Tibial artery (tissue), 4 donors: ENCODE results near the gene HHATL.
A peak's percentile ranks its signal among the peaks of the same experiment; 100 is the strongest.

ENCODE experiments used
- DNase-seq, 2 donors: peaks; one replicate each; pipeline ENCODE4 v3.0.0-alpha.2; 2019
- H3K27ac ChIP-seq, 2 donors: fragments of 200-600 bp; sonication (generic) in 1 of 2; 1 replicate in 1 of 2; 2 replicates in 1 of 2; pipeline ENCODE4 v1.5.1; 2018 to 2019; ENCODE audit warnings: mild to moderate bottlenecking in 1 of 2
- H3K27me3 ChIP-seq, 2 donors: fragments of 200-600 bp; sonication (generic) in 1 of 2; one replicate each; pipeline versions ENCODE4 v1.5.1 to v1.6.0; 2016 to 2019
- H3K36me3 ChIP-seq, 3 donors: fragments of 200-600 bp; sonication (generic) in 2 of 3; one replicate each; pipeline ENCODE4 v1.5.1; 2016 to 2019; ENCODE audit warnings: mild to moderate bottlenecking in 2 of 3
- H3K4me1 ChIP-seq, 4 donors: fragments of 200-600 bp; sonication (generic) in 2 of 4; 1 replicate in 3 of 4; 2 replicates in 1 of 4; pipeline ENCODE4 v1.5.1; 2016 to 2019
- H3K4me3 ChIP-seq, 2 donors: fragments of 200-600 bp; sonication (generic) in 1 of 2; 1 replicate in 1 of 2; 2 replicates in 1 of 2; pipeline ENCODE4 v1.5.1; 2018 to 2019; ENCODE audit warnings: mild to moderate bottlenecking in 2 of 2
- H3K9me3 ChIP-seq, 3 donors: fragments of 200-600 bp; sonication (generic) in 1 of 3; one replicate each; pipeline ENCODE4 v1.5.1; 2016 to 2019
- intact Hi-C: fragments of 100-400 bp; cut with DNase I; formaldehyde crosslinking; loops from one replicate; pipeline ENCODE4 v1.15.0; 2023; ENCODE audit warnings: low total_unique reads
- TF ChIP-seq, protein P1 (sequence below), 2 experiments: fragments of 200-600 bp in 1 of 2; fragments of 450-650 bp in 1 of 2; IDR thresholded peaks; one replicate each; pipeline ENCODE4 v1.5.1; 2017 to 2019; ENCODE audit warnings: antibody characterized with exemption in 2 of 2, mild to moderate bottlenecking in 1 of 2, moderate library complexity in 1 of 2

The HHATL gene

DNA sequence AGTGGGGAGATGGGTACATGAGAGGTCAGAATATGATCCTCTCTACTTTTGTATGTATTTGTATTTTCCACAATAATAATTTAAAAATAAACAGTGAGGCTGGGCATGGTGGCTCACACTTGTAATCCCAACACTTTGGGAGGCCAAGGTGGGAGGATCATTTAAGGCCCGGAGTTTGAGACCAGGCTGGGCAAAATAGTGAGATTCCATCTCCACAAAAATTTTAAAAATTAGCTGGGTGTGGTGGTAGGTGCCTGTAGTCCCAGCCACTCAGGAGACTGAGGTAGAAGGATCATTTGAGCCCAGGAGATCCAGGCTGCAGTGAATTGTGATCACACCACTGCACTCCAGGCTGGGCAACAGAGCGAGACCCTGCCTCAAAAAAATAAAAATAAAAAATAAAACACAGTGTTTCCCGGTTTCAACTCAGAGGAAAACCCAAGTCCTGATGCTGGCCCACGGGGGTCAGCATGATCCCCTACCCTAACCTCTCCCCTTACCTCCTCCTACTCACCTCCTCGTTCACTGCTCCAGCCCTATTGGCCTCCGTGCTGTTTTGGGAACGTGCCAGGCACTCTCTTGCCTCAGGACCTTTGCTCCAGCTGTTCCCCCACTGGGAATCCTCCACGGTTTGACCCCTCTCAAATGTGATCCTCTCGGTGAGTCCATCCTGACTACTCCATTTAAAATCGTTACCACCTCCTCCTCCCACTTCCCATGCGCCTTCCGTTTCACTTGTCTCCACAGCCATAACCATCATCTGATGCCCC is 20.1 kb downstream of the HHATL start:
- H3K9me3 ChIP-seq: no peaks in the 10 kb centered on the region
- intact Hi-C loops: no loop called here
- peak in 1 of 2 donors; percentile 59 for DNase-seq
- no peak overlapping the region for H3K4me3 ChIP-seq
- H3K4me1 ChIP-seq: peaks cover 0 to 34% (median 31%) of the 10 kb centered on the region in 4 donors
- peak overlapping the region; percentile 83 to 86 for H3K27ac ChIP-seq
- H3K36me3 ChIP-seq: no peaks in the 10 kb centered on the region
- peaks cover 0 to 3% of the 10 kb centered on the region in 2 donors for H3K27me3 ChIP-seq
- TF ChIP-seq, protein P1, sequence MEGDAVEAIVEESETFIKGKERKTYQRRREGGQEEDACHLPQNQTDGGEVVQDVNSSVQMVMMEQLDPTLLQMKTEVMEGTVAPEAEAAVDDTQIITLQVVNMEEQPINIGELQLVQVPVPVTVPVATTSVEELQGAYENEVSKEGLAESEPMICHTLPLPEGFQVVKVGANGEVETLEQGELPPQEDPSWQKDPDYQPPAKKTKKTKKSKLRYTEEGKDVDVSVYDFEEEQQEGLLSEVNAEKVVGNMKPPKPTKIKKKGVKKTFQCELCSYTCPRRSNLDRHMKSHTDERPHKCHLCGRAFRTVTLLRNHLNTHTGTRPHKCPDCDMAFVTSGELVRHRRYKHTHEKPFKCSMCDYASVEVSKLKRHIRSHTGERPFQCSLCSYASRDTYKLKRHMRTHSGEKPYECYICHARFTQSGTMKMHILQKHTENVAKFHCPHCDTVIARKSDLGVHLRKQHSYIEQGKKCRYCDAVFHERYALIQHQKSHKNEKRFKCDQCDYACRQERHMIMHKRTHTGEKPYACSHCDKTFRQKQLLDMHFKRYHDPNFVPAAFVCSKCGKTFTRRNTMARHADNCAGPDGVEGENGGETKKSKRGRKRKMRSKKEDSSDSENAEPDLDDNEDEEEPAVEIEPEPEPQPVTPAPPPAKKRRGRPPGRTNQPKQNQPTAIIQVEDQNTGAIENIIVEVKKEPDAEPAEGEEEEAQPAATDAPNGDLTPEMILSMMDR (IDR thresholded peaks at IDR 0.05): no peak

DNA sequence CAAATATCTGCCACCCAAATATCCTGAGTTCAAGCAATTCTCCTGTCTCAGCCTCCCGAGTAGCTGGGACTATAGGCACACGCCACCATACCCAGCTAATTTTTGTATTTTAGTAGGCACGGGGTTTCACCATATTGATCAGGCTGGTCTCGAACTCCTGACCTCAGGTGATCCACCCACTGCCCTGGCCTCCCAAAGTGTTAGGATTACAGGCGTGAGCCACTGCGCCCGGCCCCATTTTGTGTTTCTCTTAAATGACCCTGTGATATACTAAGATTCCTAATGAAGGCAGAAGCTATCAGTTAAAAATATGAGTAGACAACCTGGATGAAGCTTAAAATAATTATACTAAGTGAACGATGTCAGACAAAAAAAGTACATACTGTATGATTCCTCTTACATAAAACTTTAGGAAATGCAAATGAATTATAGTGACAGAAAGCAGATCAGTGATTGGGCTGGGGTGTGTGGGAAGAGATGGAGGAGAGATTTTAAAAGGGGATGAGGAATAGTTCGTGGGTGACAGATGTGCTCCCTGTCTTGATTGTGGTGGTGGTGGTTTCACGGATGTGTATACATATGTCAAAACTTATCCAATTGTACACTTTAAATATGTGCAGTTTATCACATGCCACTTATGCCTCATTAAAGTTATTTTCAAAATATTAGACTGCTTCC is 21.1 kb downstream of the HHATL start:
- Histone ChIP-seq H3K4me3 (no peak overlapping the region), H3K27me3 (peaks cover 0 to 3% of the 10 kb centered on the region in 2 donors), H3K4me1 (peaks cover 0 to 34% (median 31%) of the 10 kb centered on the region in 4 donors), H3K27ac (no peak overlapping the region), H3K36me3 (no peaks in the 10 kb centered on the region), H3K9me3 (peaks cover 0 to 2% (median 0%) of the 10 kb centered on the region in 3 donors)
- DNase-seq: peak in 1 of 2 donors; percentile 54
- intact Hi-C loops: no loop called here
- TF ChIP-seq, protein P1 (IDR thresholded peaks at IDR 0.05): no peak

DNA sequence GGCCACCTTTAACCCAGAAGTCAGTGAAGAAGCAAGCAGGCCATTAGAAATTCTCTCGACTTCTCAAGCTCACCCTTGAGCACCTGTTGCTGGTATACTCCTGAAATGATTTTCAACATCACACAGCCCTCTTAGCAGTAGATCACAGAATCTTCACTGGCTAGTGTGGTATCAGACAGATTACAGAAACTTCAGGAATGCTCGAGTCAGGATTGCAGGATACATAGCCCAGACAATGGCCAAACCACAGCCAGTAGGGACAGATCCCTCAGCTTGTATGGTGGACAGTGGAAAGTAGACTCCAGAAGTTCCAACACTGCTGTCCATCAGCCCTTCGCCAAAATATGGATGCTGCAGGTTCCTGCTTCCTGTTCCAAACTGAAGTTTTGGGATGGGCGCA is 21.8 kb downstream of the HHATL start:
- intact Hi-C loops: no loop called here
- H3K27ac ChIP-seq: no peak overlapping the region
- no peaks in the 10 kb centered on the region for H3K36me3 ChIP-seq
- DNase-seq: peak in 1 of 2 donors; percentile 19
- H3K9me3 ChIP-seq: peaks cover 0 to 2% (median 0%) of the 10 kb centered on the region in 3 donors
- H3K4me1 ChIP-seq: peaks cover 0 to 30% (median 25%) of the 10 kb centered on the region in 4 donors
- no peak overlapping the region for H3K4me3 ChIP-seq
- TF ChIP-seq, protein P1 (IDR thresholded peaks at IDR 0.05): no peak
- no peaks in the 10 kb centered on the region for H3K27me3 ChIP-seq

DNA sequence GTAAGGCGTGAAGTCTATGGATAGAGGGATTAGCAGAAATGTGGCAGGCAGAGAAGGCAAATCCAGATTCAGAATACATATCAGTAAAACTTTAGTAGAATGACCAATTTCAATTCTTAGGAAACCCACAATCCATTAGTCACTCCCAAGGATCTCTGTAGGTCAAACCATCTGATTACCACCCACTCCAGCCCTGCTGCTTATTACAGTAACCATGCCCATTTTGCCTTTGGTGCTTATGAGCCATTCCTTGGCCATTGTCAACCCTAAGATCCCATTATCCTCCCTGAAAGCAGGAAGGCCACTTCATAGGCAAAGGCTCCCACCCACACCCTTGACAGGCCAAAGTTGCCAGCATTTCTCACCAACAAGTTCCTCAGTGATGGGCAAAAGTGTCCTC is 22.3 kb downstream of the HHATL start:
- intact Hi-C loops: no loop called here
- no peak overlapping the region for H3K27ac ChIP-seq
- H3K4me1 ChIP-seq: peaks cover 0 to 25% (median 20%) of the 10 kb centered on the region in 4 donors
- H3K36me3 ChIP-seq: no peaks in the 10 kb centered on the region
- DNase-seq: peak in 1 of 2 donors; percentile 13
- peaks cover 0 to 2% (median 0%) of the 10 kb centered on the region in 3 donors for H3K9me3 ChIP-seq
- no peak overlapping the region for H3K4me3 ChIP-seq
- TF ChIP-seq, protein P1 (IDR thresholded peaks at IDR 0.05): no peak
- no peaks in the 10 kb centered on the region for H3K27me3 ChIP-seq

DNA sequence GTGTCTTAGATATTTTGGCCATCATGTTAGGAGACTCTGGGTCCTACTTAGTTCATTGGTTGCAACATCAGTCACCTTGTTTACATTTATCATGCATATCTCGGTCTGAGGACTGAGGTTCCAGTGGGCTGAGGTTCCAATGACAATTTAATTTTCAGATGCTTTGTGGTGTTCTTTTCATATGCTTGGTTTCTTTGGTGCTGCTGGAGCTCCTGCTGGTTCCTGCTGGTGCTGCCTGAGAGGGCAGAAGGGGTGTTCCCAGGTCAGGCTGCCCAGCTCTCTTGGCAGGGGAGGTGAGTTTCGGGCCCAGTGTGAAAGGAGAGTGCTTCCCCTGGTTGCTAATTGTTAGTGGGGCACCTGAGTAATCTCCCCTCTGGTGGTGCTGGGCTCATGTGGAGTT is 24.2 kb downstream of the HHATL start:
- peaks cover 0 to 10% (median 4%) of the 10 kb centered on the region in 4 donors for H3K4me1 ChIP-seq
- peak in 1 of 2 donors; percentile 35 for DNase-seq
- H3K36me3 ChIP-seq: no peaks in the 10 kb centered on the region
- H3K9me3 ChIP-seq: peaks cover 0 to 2% (median 0%) of the 10 kb centered on the region in 3 donors
- TF ChIP-seq, protein P1 (IDR thresholded peaks at IDR 0.05): no peak
- no peak overlapping the region for H3K4me3 ChIP-seq
- intact Hi-C loops: no loop called here
- H3K27ac ChIP-seq: no peak overlapping the region
- H3K27me3 ChIP-seq: no peaks in the 10 kb centered on the region
